Osteocyte (in vitro differentiated cells): ENCODE data around the gene ZFYVE28. TPM values are rescaled to one million over a fixed set of nuclear protein-coding genes. Genes with fewer than 3 reads are reported as not detected.

ENCODE experiments used
- DNase-seq: peaks from one replicate; pipeline ENCODE4 v3.0.0; 2021; ENCODE audit warnings: mixed read lengths; ENCODE audit not compliant: unreplicated experiment; ENCODE audit errors: extremely low spot score
- H3K27ac Mint-ChIP-seq: one replicate; pipeline ENCODE4 v1.8.0; 2021; ENCODE audit warnings: mild to moderate bottlenecking, mixed read lengths; ENCODE audit not compliant: unreplicated experiment
- H3K27me3 Mint-ChIP-seq: one replicate; pipeline ENCODE4 v1.8.0; 2021; ENCODE audit warnings: mixed read lengths; ENCODE audit not compliant: unreplicated experiment
- H3K36me3 Mint-ChIP-seq: one replicate; pipeline ENCODE4 v1.8.0; 2021; ENCODE audit warnings: mixed read lengths; ENCODE audit not compliant: unreplicated experiment
- H3K4me1 Mint-ChIP-seq: one replicate; pipeline ENCODE4 v1.8.0; 2021; ENCODE audit warnings: mixed read lengths; ENCODE audit not compliant: unreplicated experiment
- H3K4me3 Mint-ChIP-seq: one replicate; pipeline ENCODE4 v1.8.0; 2021; ENCODE audit warnings: mild to moderate bottlenecking, moderate library complexity, mixed read lengths; ENCODE audit not compliant: unreplicated experiment
- H3K9me3 Mint-ChIP-seq: one replicate; pipeline ENCODE4 v1.8.0; 2021; ENCODE audit warnings: mixed read lengths; ENCODE audit not compliant: unreplicated experiment
- total RNA-seq: library from RNA; stranded (reverse); gene quantifications from 2 replicates; pipeline ENCODE4 v1.2.1, GENCODE V29; 2021
- TF ChIP-seq, protein P1 (sequence below): fragments of 200-600 bp; sonication (generic); IDR thresholded peaks from 2 replicates; pipeline ENCODE4 v1.5.0; 2021; ENCODE audit warnings: antibody characterized with exemption, mild to moderate bottlenecking, moderate library complexity

The ZFYVE28 gene
- total RNA-seq, 1 donor from 2014 or later: 3.4 TPM

DNA sequence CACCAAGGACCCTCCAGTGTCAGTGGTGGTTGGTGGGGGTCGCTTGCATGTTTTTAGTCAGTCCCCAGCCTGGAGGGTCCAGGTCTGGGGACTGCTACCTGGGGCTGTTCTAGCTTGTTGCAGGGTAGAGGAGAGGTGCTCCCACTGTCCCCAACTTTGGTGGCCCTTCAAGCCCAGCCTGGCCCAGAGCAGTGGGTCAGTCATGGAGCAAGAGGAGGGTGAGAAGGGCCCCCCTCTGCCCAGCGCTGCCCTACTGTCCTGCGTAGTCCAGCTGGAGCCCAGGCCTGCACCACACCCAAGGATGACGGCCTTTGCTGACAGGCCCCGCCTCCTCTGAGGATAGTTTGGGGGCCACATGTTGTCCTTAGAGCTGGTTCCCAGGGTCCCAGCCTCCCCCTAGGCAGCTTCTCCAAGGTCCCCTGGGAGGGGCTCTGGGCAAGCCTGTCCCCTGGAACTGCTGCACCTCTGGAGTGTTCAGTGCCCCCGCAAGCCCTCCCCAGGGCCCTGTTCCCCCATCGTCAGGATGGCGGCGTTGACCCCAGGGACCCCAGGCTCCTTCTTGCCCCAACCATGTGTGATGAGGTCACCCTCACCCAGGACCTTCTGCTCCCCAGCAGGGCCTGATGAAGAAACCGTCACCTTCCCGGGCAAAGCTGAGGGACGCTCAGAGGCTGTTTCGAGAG lies 7.1 kb upstream of the ZFYVE28 start:
- Mint-ChIP-seq H3K27me3 (peaks cover 29% of the 10 kb centered on the region), H3K9me3 (no peaks in the 10 kb centered on the region), H3K27ac (no peak overlapping the region), H3K36me3 (no peaks in the 10 kb centered on the region), H3K4me1 (no peaks in the 10 kb centered on the region), H3K4me3 (no peak overlapping the region)
- no peak for DNase-seq
- TF ChIP-seq, protein P1, sequence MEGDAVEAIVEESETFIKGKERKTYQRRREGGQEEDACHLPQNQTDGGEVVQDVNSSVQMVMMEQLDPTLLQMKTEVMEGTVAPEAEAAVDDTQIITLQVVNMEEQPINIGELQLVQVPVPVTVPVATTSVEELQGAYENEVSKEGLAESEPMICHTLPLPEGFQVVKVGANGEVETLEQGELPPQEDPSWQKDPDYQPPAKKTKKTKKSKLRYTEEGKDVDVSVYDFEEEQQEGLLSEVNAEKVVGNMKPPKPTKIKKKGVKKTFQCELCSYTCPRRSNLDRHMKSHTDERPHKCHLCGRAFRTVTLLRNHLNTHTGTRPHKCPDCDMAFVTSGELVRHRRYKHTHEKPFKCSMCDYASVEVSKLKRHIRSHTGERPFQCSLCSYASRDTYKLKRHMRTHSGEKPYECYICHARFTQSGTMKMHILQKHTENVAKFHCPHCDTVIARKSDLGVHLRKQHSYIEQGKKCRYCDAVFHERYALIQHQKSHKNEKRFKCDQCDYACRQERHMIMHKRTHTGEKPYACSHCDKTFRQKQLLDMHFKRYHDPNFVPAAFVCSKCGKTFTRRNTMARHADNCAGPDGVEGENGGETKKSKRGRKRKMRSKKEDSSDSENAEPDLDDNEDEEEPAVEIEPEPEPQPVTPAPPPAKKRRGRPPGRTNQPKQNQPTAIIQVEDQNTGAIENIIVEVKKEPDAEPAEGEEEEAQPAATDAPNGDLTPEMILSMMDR: no peak

DNA sequence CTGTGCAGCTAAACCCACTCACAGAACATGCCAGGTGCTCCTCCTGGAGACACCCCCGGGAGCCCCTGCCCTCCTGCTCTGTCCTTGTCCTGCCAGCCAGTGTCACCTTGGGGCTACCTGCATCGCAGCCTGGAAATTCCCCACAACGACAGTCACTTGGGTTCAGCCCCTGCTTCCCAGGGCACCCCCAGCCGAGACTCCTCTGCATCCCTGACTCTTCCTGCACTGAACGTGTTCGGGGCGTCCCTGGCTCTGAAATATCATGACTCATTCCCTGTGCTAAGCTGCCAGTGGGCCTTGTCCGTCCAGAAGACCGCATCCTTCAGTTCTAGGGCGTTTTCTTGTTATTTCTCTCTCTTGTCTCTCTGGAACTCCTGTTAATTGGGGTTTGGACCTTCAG lies 6.1 kb upstream of the ZFYVE28 start:
- no peaks in the 10 kb centered on the region for H3K36me3 Mint-ChIP-seq
- peaks cover 39% of the 10 kb centered on the region for H3K27me3 Mint-ChIP-seq
- H3K27ac Mint-ChIP-seq: no peak overlapping the region
- peaks cover 3% of the 10 kb centered on the region for H3K4me1 Mint-ChIP-seq
- no peak for DNase-seq
- H3K9me3 Mint-ChIP-seq: no peaks in the 10 kb centered on the region
- no peak overlapping the region for H3K4me3 Mint-ChIP-seq
- TF ChIP-seq, protein P1: no peak

DNA sequence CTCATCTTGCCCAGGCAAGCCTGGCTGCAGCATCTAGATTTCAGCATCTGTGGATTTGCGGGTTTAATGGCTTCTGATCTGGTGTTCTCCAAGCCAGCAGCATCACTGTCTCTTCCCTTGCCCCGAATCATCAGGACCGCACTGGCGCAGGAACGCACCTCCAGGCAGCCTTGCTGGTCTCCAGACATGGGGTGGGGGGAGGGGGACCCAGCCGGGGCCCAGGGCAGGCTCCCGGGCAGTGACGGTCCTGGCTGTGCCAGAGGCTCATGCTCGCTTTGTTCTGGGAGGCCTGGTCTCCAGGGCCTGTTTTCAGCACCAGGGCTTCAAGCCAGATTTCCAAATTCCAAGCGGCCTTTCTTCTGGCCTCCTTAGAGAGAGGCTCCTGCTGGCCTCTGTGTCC lies 5.2 kb upstream of the ZFYVE28 start:
- no peak for DNase-seq
- peaks cover 7% of the 10 kb centered on the region for H3K4me1 Mint-ChIP-seq
- TF ChIP-seq, protein P1: no peak
- peaks cover 42% of the 10 kb centered on the region for H3K27me3 Mint-ChIP-seq
- no peaks in the 10 kb centered on the region for H3K9me3 Mint-ChIP-seq
- no peak overlapping the region for H3K27ac Mint-ChIP-seq
- no peak overlapping the region for H3K4me3 Mint-ChIP-seq
- peaks cover 2% of the 10 kb centered on the region for H3K36me3 Mint-ChIP-seq

DNA sequence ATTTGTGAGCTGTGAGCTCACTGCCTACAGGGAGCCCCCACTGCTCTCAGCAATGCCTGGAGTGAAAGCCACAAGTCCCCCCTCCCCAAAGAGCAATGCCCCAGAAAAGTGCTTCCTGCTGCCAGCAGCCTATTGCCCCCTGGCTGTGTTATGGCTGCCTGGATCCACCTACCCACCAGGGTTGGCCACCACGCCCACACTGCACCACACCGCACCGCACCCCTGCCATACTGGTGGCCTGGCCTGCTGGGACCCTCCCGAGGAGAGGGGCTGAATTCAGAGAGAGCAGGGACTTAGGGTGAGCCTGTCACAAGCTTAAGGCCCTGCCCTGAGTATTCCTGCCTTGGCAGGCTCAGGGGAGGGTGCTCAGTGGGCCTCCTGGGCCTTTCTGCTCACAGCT lies 4.6 kb upstream of the ZFYVE28 start:
- no peak overlapping the region for H3K4me3 Mint-ChIP-seq
- no peak overlapping the region for H3K27ac Mint-ChIP-seq
- H3K9me3 Mint-ChIP-seq: no peaks in the 10 kb centered on the region
- peaks cover 40% of the 10 kb centered on the region for H3K27me3 Mint-ChIP-seq
- peaks cover 2% of the 10 kb centered on the region for H3K36me3 Mint-ChIP-seq
- no peak for DNase-seq
- H3K4me1 Mint-ChIP-seq: peaks cover 7% of the 10 kb centered on the region
- TF ChIP-seq, protein P1: no peak

DNA sequence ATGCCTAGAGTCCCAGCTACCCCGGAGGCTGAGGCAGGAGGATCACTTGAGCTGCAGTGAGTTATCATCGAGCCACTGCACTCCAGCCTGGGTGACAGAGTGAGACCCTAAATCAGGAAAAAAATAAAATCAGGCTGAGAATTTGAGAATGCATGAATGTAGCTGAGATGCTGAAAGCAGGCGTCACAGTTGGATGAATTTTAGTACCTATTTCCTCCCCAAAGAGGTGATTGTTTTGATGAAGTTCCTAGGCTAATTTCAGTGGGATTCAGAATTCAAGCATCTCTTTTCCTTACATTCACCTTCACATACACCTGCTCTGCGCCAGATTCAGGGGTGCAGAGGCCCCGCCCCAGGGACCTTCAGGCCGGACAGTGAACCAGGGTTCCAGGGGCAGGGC lies 3.5 kb upstream of the ZFYVE28 start:
- H3K27ac Mint-ChIP-seq: no peak overlapping the region
- no peaks in the 10 kb centered on the region for H3K9me3 Mint-ChIP-seq
- peaks cover 2% of the 10 kb centered on the region for H3K36me3 Mint-ChIP-seq
- no peak overlapping the region for H3K4me3 Mint-ChIP-seq
- peaks cover 12% of the 10 kb centered on the region for H3K4me1 Mint-ChIP-seq
- peaks cover 47% of the 10 kb centered on the region for H3K27me3 Mint-ChIP-seq
- no peak for DNase-seq
- TF ChIP-seq, protein P1: no peak
